H9 (cell line): ENCODE measurements around the gene EPC1. TPM values are rescaled to one million over a fixed set of nuclear protein-coding genes. Genes with fewer than 3 reads are reported as not detected.

ENCODE experiments used
- DNase-seq: peaks from one replicate; pipeline ENCODE4 v3.0.0-alpha.2; 2017
- H2AFZ ChIP-seq: one replicate; pipeline ENCODE4 v1.6.1; 2013; ENCODE audit warnings: mild to moderate bottlenecking, low read length, control low read depth, moderate library complexity
- H2AK5ac ChIP-seq: 2 replicates; pipeline ENCODE4 v1.6.1; 2013; ENCODE audit warnings: low read length, control low read depth, mixed read lengths; ENCODE audit not compliant: insufficient read length
- H2BK120ac ChIP-seq: one replicate; pipeline ENCODE4 v1.6.1; 2013; ENCODE audit warnings: low read depth, mild to moderate bottlenecking, low read length, control low read depth, inconsistent platforms; ENCODE audit not compliant: poor library complexity, severe bottlenecking
- H2BK12ac ChIP-seq: 2 replicates; pipeline ENCODE4 v1.6.1; 2013; ENCODE audit warnings: low read length, control low read depth, mixed read lengths, low read depth; ENCODE audit not compliant: insufficient read length
- H2BK15ac ChIP-seq: 2 replicates; pipeline ENCODE4 v1.6.1; 2013; ENCODE audit warnings: low read depth, low read length, control low read depth
- H2BK20ac ChIP-seq: one replicate; pipeline ENCODE4 v1.6.1; 2013; ENCODE audit warnings: low read depth, mild to moderate bottlenecking, low read length, control low read depth, inconsistent platforms; ENCODE audit not compliant: poor library complexity, severe bottlenecking
- H2BK5ac ChIP-seq: 2 replicates; pipeline ENCODE4 v1.6.1; 2013; ENCODE audit warnings: low read length, control low read depth, mixed read lengths; ENCODE audit not compliant: insufficient read length
- H3K14ac ChIP-seq: 2 replicates; pipeline ENCODE4 v1.6.1; 2013; ENCODE audit warnings: low read length, control low read depth; ENCODE audit not compliant: insufficient read depth
- H3K18ac ChIP-seq: 2 replicates; pipeline ENCODE4 v1.6.1; 2013; ENCODE audit warnings: low read depth, mild to moderate bottlenecking, mixed read lengths, low read length, control low read depth; ENCODE audit not compliant: insufficient read length
- H3K23ac ChIP-seq: 2 replicates; pipeline ENCODE4 v1.6.1; 2013; ENCODE audit warnings: low read length, control low read depth, mixed read lengths, low read depth; ENCODE audit not compliant: insufficient read length
- H3K23me2 ChIP-seq: 2 replicates; pipeline ENCODE4 v1.6.1; 2013; ENCODE audit warnings: low read depth, mild to moderate bottlenecking, mixed read lengths, low read length, control low read depth; ENCODE audit not compliant: insufficient read length, poor library complexity, severe bottlenecking
- H3K27ac ChIP-seq: 2 replicates; pipeline ENCODE4 v1.5.1; 2013; ENCODE audit warnings: low read length, control low read depth, mixed read lengths, low read depth; ENCODE audit not compliant: insufficient read length
- H3K27me3 ChIP-seq: 2 replicates; pipeline ENCODE4 v1.6.1; 2013; ENCODE audit warnings: low read length, control low read depth, inconsistent platforms; ENCODE audit not compliant: insufficient read depth
- H3K4ac ChIP-seq: 2 replicates; pipeline ENCODE4 v1.6.1; 2013; ENCODE audit warnings: low read depth, mild to moderate bottlenecking, control low read depth, inconsistent platforms, low read length, moderate library complexity
- H3K4me1 ChIP-seq: 2 replicates; pipeline ENCODE4 v1.6.1; 2013; ENCODE audit warnings: low read length, control low read depth, inconsistent platforms; ENCODE audit not compliant: insufficient read depth
- H3K4me2 ChIP-seq: 2 replicates; pipeline ENCODE4 v1.6.1; 2013; ENCODE audit warnings: low read length, control low read depth, mixed read lengths; ENCODE audit not compliant: insufficient read length, insufficient read depth
- H3K56ac ChIP-seq: 2 replicates; pipeline ENCODE4 v1.6.1; 2013; ENCODE audit warnings: low read depth, mild to moderate bottlenecking, mixed read lengths, low read length, control low read depth; ENCODE audit not compliant: insufficient read length
- H3K79me1 ChIP-seq: 2 replicates; pipeline ENCODE4 v1.6.1; 2013; ENCODE audit warnings: low read depth, mild to moderate bottlenecking, moderate library complexity, low read length, control low read depth, inconsistent platforms; ENCODE audit not compliant: insufficient read depth, poor library complexity, severe bottlenecking
- H3K79me2 ChIP-seq: 2 replicates; pipeline ENCODE4 v1.6.1; 2013; ENCODE audit warnings: low read length, control low read depth, inconsistent platforms; ENCODE audit not compliant: insufficient read depth
- H3K9ac ChIP-seq: 2 replicates; pipeline ENCODE4 v1.6.1; 2013; ENCODE audit warnings: low read length, control low read depth, mixed read lengths; ENCODE audit not compliant: insufficient read length; ENCODE audit errors: extremely low read depth
- H3K9me3 ChIP-seq: one replicate; pipeline ENCODE4 v1.6.1; 2013; ENCODE audit warnings: low read depth, low read length, inconsistent platforms; ENCODE audit not compliant: control insufficient read depth
- H3T11ph ChIP-seq: one replicate; pipeline ENCODE4 v1.6.1; 2013; ENCODE audit warnings: mild to moderate bottlenecking, low read length, control low read depth, inconsistent platforms
- H4K20me1 ChIP-seq: one replicate; pipeline ENCODE4 v1.6.1; 2013; ENCODE audit not compliant: control insufficient read depth, insufficient read length, insufficient read depth
- H4K5ac ChIP-seq: 2 replicates; pipeline ENCODE4 v1.6.1; 2013; ENCODE audit warnings: low read depth, mild to moderate bottlenecking, mixed read lengths, low read length, control low read depth; ENCODE audit not compliant: insufficient read length
- H4K8ac ChIP-seq: replicated peaks from 2 replicates; pipeline ENCODE4 v1.6.1; 2013; ENCODE audit warnings: low read length, control low read depth, mixed read lengths, low read depth; ENCODE audit not compliant: insufficient read length
- H4K91ac ChIP-seq: 2 replicates; pipeline ENCODE4 v1.6.1; 2013; ENCODE audit warnings: low read depth, mild to moderate bottlenecking, moderate library complexity, mixed read lengths, low read length, control low read depth; ENCODE audit not compliant: insufficient read length
- H3K27ac Mint-ChIP-seq, 3 experiments: 2 replicates in 2 of 3; 3 replicates in 1 of 3; pipeline ENCODE4 v1.8.0; 2020 to 2021; ENCODE audit warnings: mixed read lengths in 3 of 3, mild to moderate bottlenecking in 1 of 3, moderate library complexity in 1 of 3
- H3K27me3 Mint-ChIP-seq: 2 replicates; pipeline ENCODE4 v1.8.0; 2021; ENCODE audit warnings: low read depth, mild to moderate bottlenecking, moderate library complexity, mixed read lengths
- H3K36me3 Mint-ChIP-seq, 3 experiments: 2 replicates in 2 of 3; 3 replicates in 1 of 3; pipeline ENCODE4 v1.8.0; 2020 to 2021; ENCODE audit warnings: low read depth in 3 of 3, mixed read lengths in 3 of 3; ENCODE audit not compliant: insufficient read depth in 1 of 3
- H3K4me1 Mint-ChIP-seq, 2 experiments: 2 replicates each; pipeline ENCODE4 v1.8.0; 2020; ENCODE audit warnings: mixed read lengths in 2 of 2
- H3K4me3 Mint-ChIP-seq, 2 experiments: 2 replicates in 1 of 2; 3 replicates in 1 of 2; pipeline ENCODE4 v1.8.0; 2020 to 2021; ENCODE audit warnings: mild to moderate bottlenecking in 2 of 2, mixed read lengths in 2 of 2, moderate library complexity in 1 of 2
- H3K9me3 Mint-ChIP-seq, 2 experiments: 2 replicates in 1 of 2; 3 replicates in 1 of 2; pipeline ENCODE4 v1.8.0; 2020; ENCODE audit warnings: mild to moderate bottlenecking in 2 of 2, mixed read lengths in 2 of 2, moderate library complexity in 1 of 2
- WGBS: extraction: QIAGEN DNeasy Blood & Tissue Kit; methylation state at CpG from one replicate; pipeline ENCODE4 v1.1.7; 2013; ENCODE audit warnings: missing lambda C conversion rate, low lambda C conversion rate, mixed read lengths; ENCODE audit not compliant: insufficient read length; ENCODE audit errors: extremely low coverage; 5-methylcytosine and 5-hydroxymethylcytosine counted together
- total RNA-seq: library from RNA; stranded (reverse); gene quantifications from 2 replicates; pipeline ENCODE4 v1.2.1, GENCODE V29; 2021
- TF ChIP-seq, protein P1 (sequence below): fragments of 200-600 bp; sonication (generic); conservative IDR thresholded peaks from 3 replicates; pipeline ENCODE4 v1.8.0; 2021; ENCODE audit warnings: antibody characterized with exemption, mild to moderate bottlenecking

The EPC1 gene
- total RNA-seq, 1 experiment from 2014 or later: 32.5 TPM

DNA sequence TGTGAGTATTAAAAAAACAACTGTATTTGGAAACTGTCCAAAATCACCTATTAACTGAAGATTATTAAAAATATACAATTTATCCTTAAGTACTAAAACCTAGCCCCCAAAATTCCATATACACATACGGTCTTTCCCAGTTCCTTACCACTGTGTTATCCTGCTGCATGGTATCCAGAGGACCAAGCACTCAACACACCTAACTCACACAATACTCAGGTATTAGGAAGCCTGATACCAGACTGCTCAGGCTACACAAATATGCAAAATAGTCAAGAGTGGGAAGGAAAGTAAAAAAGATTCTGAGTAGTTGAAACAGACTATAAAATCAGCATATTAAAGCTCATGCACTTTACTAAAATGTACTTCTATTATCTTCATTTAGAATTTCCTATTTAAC is 67.2 kb downstream of the EPC1 start:
- no peak for DNase-seq
- Histone ChIP-seq H3K27ac (no peak overlapping the region), H2BK12ac (no peak overlapping the region), H4K20me1 (no peaks in the 10 kb centered on the region), H3K9ac (no peak overlapping the region), H3K79me1 (peaks cover 3% of the 10 kb centered on the region), H2BK5ac (no peak overlapping the region), H3K4me1 (no peaks in the 10 kb centered on the region), H3K23ac (no peak overlapping the region), H4K91ac (no peak overlapping the region), H2AK5ac (no peak overlapping the region), H3K14ac (no peak overlapping the region), H3K23me2 (no peaks in the 10 kb centered on the region), H2BK20ac (no peak overlapping the region), H3K18ac (no peak overlapping the region), H3K56ac (no peak overlapping the region), H4K8ac (no peak overlapping the region), H3K79me2 (no peaks in the 10 kb centered on the region), H3K27me3 (no peaks in the 10 kb centered on the region), H3K9me3 (no peaks in the 10 kb centered on the region), H2BK15ac (no peak overlapping the region), H2AFZ (no peak overlapping the region), H3K4ac (no peak overlapping the region), H2BK120ac (no peak overlapping the region), H4K5ac (no peak overlapping the region), H3T11ph (no peak overlapping the region), H3K4me2 (no peak overlapping the region)
- Mint-ChIP-seq H3K27me3 (no peaks in the 10 kb centered on the region), H3K4me1 (no peaks in the 10 kb centered on the region), H3K27ac (no peak overlapping the region), H3K9me3 (no peaks in the 10 kb centered on the region), H3K4me3 (no peak overlapping the region), H3K36me3 (peaks cover 17 to 68% (median 47%) of the 10 kb centered on the region in 3 experiments; a peak in 6 of 7 replicates)
- no CpG with 5 or more reads among the region's 1 CpG for WGBS
- TF ChIP-seq, protein P1, sequence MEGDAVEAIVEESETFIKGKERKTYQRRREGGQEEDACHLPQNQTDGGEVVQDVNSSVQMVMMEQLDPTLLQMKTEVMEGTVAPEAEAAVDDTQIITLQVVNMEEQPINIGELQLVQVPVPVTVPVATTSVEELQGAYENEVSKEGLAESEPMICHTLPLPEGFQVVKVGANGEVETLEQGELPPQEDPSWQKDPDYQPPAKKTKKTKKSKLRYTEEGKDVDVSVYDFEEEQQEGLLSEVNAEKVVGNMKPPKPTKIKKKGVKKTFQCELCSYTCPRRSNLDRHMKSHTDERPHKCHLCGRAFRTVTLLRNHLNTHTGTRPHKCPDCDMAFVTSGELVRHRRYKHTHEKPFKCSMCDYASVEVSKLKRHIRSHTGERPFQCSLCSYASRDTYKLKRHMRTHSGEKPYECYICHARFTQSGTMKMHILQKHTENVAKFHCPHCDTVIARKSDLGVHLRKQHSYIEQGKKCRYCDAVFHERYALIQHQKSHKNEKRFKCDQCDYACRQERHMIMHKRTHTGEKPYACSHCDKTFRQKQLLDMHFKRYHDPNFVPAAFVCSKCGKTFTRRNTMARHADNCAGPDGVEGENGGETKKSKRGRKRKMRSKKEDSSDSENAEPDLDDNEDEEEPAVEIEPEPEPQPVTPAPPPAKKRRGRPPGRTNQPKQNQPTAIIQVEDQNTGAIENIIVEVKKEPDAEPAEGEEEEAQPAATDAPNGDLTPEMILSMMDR: no peak
